Lower lobe of right lung (tissue), 2 donors: ENCODE results near the gene AQP12B. TPM values are rescaled to one million over a fixed set of nuclear protein-coding genes. Genes with fewer than 3 reads are reported as not detected.

ENCODE experiments used
- ATAC-seq, 2 donors: fragments of 200-7000 bp; cut with Tn5 transposase; one replicate each; pipeline ENCODE4 v1.9.1; 2020 to 2022; ENCODE audit warnings: mild to moderate bottlenecking in 2 of 2, moderate library complexity in 2 of 2
- DNase-seq: peaks from one replicate; pipeline ENCODE4 v3.0.0-alpha.2; 2020
- H3K27ac ChIP-seq: fragments of 200-600 bp; one replicate; pipeline ENCODE4 v1.8.0; 2022
- H3K27me3 ChIP-seq: fragments of 200-600 bp; one replicate; pipeline ENCODE4 v1.8.0; 2022; ENCODE audit warnings: low read depth
- H3K36me3 ChIP-seq: fragments of 200-600 bp; one replicate; pipeline ENCODE4 v1.8.0; 2022; ENCODE audit warnings: mild to moderate bottlenecking
- H3K4me1 ChIP-seq: fragments of 200-600 bp; one replicate; pipeline ENCODE4 v1.8.0; 2022
- H3K4me3 ChIP-seq: fragments of 200-600 bp; one replicate; pipeline ENCODE4 v1.8.0; 2022; ENCODE audit warnings: mild to moderate bottlenecking
- H3K9me3 ChIP-seq: fragments of 200-600 bp; one replicate; pipeline ENCODE4 v1.8.0; 2022
- CTCF ChIP-seq: fragments of 200-600 bp; IDR thresholded peaks from one replicate; pipeline ENCODE4 v1.8.0; 2022; ENCODE audit warnings: antibody characterized with exemption, mild to moderate bottlenecking
- intact Hi-C: fragments of 100-400 bp; cut with DNase I; formaldehyde crosslinking; loops from one replicate; pipeline ENCODE4 v1.11.0; 2022
- total RNA-seq: library from RNA; stranded (reverse); fragmentation: NEBNext Ultra II Directional; extraction: Animal tissue kit (Norgen Biotek cat#: 25700); gene quantifications from one replicate; pipeline ENCODE4 v1.2.1, GENCODE V29; 2021
- donor health status: DM: no; HTN: yes; CAD: no; lungs with severe emphysema.

Gene AQP12B
- total RNA-seq, 1 donor from 2014 or later = not detected

DNA sequence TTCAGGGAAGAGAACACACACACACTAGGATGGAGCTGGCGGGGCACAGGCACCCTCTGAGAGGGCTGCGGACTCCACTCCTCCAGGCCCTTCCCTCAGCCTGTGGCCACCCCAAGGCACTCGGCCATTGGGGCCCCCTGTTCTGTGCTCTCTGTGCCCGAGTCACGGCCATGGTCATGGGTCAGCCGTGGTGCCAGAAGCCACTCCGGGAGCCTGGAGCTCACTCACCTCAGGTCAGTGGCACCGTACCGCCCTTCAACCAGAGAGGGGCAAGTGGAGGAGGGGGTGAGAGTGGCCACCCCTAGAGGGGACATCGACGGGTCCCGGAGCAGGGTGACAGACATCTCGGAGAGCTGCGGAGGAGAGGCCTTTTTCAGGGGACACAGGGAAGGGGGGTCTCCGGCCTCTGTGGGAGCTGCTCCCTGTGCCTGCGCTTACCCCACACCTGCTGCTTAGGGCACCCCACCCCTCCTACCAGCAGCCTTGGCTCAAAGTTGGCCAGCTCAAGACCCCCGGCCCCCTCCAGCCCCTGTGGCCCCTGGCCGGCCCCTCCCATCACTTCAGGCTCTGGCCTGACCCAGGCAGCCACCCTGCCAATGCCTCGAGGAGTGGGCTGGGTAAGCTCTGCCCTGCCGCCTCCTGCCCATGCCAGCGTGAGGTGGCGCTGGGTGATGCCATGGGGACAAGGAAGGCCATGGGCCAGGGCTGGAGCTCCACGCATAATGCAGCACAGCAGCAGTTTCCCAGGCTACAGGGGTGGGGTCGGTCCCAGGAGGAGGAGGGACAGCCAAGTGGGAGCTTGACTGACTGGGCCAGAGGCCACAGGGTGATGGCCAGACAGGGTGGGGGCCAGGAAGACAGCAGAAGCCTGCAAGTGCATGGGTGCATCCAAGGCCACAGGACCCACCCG lies 38.3 kb upstream of the AQP12B start:
- TF ChIP-seq CTCF = no peak
- DNase-seq (no peak), ATAC-seq (no peak)
- no peaks in the 10 kb centered on the region for H3K36me3 ChIP-seq
- no peak overlapping the region for H3K4me3 ChIP-seq
- H3K27me3 ChIP-seq = peaks cover 4% of the 10 kb centered on the region
- H3K4me1 ChIP-seq = no peaks in the 10 kb centered on the region
- no peak overlapping the region for H3K27ac ChIP-seq
- H3K9me3 ChIP-seq = no peaks in the 10 kb centered on the region
- intact Hi-C loops = no loop called here

DNA sequence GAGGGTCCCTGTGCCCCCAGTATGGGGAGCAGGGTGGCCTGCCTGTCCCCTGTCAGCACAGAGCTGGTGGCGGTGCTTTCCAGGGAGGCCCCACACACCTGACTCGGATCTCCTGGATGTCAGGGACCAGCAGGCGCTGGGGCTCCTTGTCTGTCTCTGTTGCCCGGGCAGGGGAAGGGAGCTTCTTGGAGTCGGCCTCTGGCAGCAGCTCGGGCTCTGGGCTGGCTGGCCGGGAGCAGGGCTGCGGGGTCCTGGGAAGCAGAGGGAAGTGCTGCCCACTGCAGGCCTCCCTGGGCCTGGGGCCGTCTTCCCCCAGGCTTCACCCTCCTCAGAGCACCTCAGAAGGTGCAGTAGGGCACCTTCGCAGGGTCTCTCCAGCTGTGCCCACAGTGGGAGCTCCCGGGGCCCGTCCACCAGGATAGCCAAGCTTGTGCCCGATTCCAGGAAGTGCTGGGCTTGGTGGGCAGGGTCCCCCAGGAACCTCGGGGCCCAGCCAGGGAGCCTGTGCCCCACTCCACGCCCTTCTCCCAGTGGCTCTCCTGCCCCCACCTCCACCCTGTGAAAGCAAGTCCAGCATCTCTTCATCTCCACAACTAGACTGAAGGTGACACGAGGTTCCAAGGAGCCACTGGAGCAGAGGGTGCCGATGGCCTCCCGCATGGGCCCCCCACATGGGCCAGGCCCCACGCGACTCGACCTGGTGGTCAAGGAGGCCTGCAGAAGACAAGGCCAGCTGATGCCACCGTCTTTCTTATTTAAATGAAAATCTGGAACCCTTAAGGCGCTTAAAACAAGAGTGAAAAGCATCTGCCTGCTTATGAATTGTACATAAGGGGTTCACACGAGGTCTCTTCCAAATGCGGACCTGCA lies 37.2 kb upstream of the AQP12B start:
- Histone ChIP-seq H3K27me3 (peaks cover 8% of the 10 kb centered on the region), H3K9me3 (no peaks in the 10 kb centered on the region), H3K4me3 (no peak overlapping the region), H3K4me1 (no peaks in the 10 kb centered on the region), H3K36me3 (no peaks in the 10 kb centered on the region), H3K27ac (no peak overlapping the region)
- intact Hi-C loops = no loop called here
- no peak for TF ChIP-seq CTCF
- no peak for ATAC-seq
- no peak for DNase-seq

DNA sequence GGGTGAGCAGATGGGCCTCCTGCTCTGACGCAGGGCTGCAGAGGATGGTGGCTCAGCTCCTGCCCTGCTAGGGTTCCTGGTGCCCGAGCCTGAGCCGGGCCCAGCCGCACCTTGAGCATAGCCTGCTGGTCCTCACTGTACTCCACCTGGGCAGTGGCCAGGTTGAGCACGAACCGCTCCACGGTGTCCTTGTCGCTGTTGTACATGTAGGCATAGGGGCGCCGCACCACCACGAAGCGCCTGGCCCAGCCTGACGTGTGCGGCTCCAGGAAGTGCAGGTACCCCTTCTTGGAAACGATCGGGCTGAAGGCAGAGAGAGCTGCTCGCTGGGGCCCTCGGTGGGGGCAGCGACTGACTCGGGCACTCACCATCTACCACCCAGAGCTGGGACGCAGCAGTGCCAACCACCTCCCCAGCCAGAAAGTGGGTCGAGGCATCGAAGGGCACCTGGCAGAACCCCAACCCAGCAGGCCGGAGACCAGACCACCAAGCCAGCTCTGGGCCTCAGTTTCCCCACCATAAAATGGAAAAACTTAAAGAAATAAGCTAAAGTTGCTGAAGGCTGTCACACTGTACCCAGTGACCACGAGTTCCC lies 36.3 kb upstream of the AQP12B start:
- no peak for ATAC-seq
- no peak overlapping the region for H3K27ac ChIP-seq
- TF ChIP-seq CTCF = no peak
- no peaks in the 10 kb centered on the region for H3K36me3 ChIP-seq
- no peak overlapping the region for H3K4me3 ChIP-seq
- no peaks in the 10 kb centered on the region for H3K4me1 ChIP-seq
- intact Hi-C loops = no loop called here
- no peak for DNase-seq
- no peaks in the 10 kb centered on the region for H3K9me3 ChIP-seq
- H3K27me3 ChIP-seq = peaks cover 8% of the 10 kb centered on the region

- no peak for TF ChIP-seq CTCF
Observed at GRCh38 chr2:240717681-240718581, 35.2 kb upstream of the AQP12B start.

More at GRCh38 chr2:240717681-240718581, 35.2 kb upstream of the AQP12B start:
- DNase-seq (no peak), ATAC-seq (no peak)
- Histone ChIP-seq H3K27me3 (peaks cover 8% of the 10 kb centered on the region), H3K4me1 (no peaks in the 10 kb centered on the region), H3K36me3 (no peaks in the 10 kb centered on the region), H3K4me3 (no peak overlapping the region), H3K9me3 (no peaks in the 10 kb centered on the region), H3K27ac (no peak overlapping the region)
- intact Hi-C loops = no loop called here
